Mesothelial cell of epicardium (in vitro differentiated cells): ENCODE results near the gene FYN. TPM values are rescaled to one million over a fixed set of nuclear protein-coding genes. Genes with fewer than 3 reads are reported as not detected.
"Not testable (repeated sequence)": the region's sequence is repeated elsewhere in the genome, so short reads cannot be mapped to it uniquely, and the experiment has no call there.

Experiments
- DNase-seq, 2 experiments: peaks; one replicate each; pipeline ENCODE4 v3.0.0; 2021; ENCODE audit warnings: low spot score in 2 of 2; ENCODE audit not compliant: unreplicated experiment in 2 of 2
- H3K27ac Mint-ChIP-seq: 2 replicates; pipeline ENCODE4 v1.8.0; 2021; ENCODE audit warnings: mixed read lengths
- H3K27me3 Mint-ChIP-seq: 2 replicates; pipeline ENCODE4 v1.8.0; 2021; ENCODE audit warnings: low read depth, mixed read lengths
- H3K36me3 Mint-ChIP-seq: 2 replicates; pipeline ENCODE4 v1.8.0; 2021; ENCODE audit warnings: mixed read lengths
- H3K4me1 Mint-ChIP-seq: 2 replicates; pipeline ENCODE4 v1.8.0; 2021; ENCODE audit warnings: mixed read lengths
- H3K4me3 Mint-ChIP-seq: 2 replicates; pipeline ENCODE4 v1.8.0; 2021; ENCODE audit warnings: mild to moderate bottlenecking, moderate library complexity, mixed read lengths
- H3K9me3 Mint-ChIP-seq: 2 replicates; pipeline ENCODE4 v1.8.0; 2021; ENCODE audit warnings: mixed read lengths
- CTCF ChIP-seq: fragments of 200-600 bp; sonication (generic); IDR thresholded peaks from one replicate; pipeline ENCODE4 v1.5.0; 2021; ENCODE audit warnings: antibody characterized with exemption; ENCODE audit not compliant: unreplicated experiment
- total RNA-seq: library from RNA; stranded (reverse); gene quantifications from 3 replicates; pipeline ENCODE4 v1.2.1, GENCODE V29; 2021

FYN gene
- total RNA-seq, 1 donor from 2014 or later, result 115 TPM

- Mint-ChIP-seq H3K27me3 (no peaks in the 10 kb centered on the region), H3K4me3 (no peak overlapping the region), H3K27ac (no peak overlapping the region), H3K4me1 (peaks cover 7% of the 10 kb centered on the region), H3K9me3 (no peaks in the 10 kb centered on the region), H3K36me3 (peaks cover 2% of the 10 kb centered on the region)
- TF ChIP-seq CTCF, result no peak
- DNase-seq, result no peak
Observed at GRCh38 chr6:111791415-111791814, 81.8 kb downstream of the FYN start.

DNA sequence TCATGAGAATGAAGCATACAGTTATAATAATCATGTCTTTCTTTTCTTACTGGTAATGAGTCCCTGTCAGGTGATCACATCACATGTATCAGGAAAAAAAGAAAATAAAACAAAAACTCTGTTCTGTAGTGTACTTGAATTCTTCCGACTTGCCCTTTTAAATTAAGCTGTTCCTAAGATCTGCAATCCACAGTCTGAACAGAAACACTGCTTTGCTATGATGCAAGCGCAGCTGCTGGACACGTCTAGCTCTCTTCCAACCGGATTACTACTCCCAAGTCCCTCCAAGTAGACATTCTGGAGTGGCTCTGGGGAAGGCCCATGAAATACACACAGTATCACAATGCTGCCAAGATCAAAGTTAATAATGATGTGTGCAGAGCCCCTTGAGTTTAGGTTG, 83.7 kb downstream of the FYN start:
- no peaks in the 10 kb centered on the region for H3K9me3 Mint-ChIP-seq
- no peak for DNase-seq
- no peak overlapping the region for H3K4me3 Mint-ChIP-seq
- H3K27me3 Mint-ChIP-seq, result no peaks in the 10 kb centered on the region
- H3K4me1 Mint-ChIP-seq, result peaks cover 9% of the 10 kb centered on the region
- TF ChIP-seq CTCF, result no peak
- H3K27ac Mint-ChIP-seq, result no peak overlapping the region
- H3K36me3 Mint-ChIP-seq, result peaks cover 2% of the 10 kb centered on the region

GRCh38 chr6:111788379-111789276, 84.6 kb downstream of the FYN start:
- no peak overlapping the region for H3K27ac Mint-ChIP-seq
- no peak for DNase-seq
- H3K9me3 Mint-ChIP-seq, result no peaks in the 10 kb centered on the region
- H3K36me3 Mint-ChIP-seq, result peaks cover 2% of the 10 kb centered on the region
- H3K4me3 Mint-ChIP-seq, result no peak overlapping the region
- no peak for TF ChIP-seq CTCF
- no peaks in the 10 kb centered on the region for H3K27me3 Mint-ChIP-seq
- H3K4me1 Mint-ChIP-seq, result peaks cover 17% of the 10 kb centered on the region

DNA sequence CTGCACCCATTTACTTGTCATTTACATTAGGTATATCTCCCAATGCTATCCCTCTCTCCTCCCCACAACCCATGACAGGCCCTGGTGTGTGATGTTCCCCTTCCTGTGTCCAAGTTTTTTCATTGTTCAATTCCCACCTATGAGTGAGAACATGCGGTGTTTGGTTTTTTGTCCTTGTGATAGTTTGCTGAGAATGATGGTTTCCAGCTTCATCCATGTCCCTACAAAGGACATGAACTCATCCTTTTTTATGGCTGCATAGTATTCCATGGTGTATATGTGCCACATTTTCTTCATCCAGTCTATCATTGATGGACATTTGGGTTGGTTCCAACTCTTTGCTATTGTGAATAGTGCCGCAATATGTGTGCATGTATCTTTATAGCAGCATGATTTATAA, 87.1 kb downstream of the FYN start:
- H3K4me3 Mint-ChIP-seq, H3K36me3 Mint-ChIP-seq, H3K27me3 Mint-ChIP-seq, H3K9me3 Mint-ChIP-seq, DNase-seq, H3K27ac Mint-ChIP-seq: not testable (repeated sequence)
- peaks cover 29% of the 10 kb centered on the region for H3K4me1 Mint-ChIP-seq

DNA sequence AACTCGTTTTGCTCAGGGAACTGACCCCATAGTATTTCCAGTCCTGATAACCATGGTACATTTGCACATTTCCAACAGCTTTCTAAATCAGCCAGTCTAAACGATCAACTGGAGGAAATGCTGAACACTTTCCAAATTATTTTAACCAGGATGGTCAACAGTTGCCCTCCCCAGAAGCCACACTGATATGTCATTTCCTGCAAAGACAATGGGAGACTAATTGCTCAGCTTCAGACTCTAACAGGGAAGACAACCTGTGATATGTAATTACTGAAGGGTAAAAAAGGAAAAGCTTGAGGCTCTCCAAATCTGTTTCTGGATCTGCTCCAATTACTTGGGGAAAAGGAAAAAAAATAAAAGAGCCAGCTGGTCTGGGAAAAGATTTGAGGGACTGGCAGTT, 88.8 kb downstream of the FYN start:
- H3K9me3 Mint-ChIP-seq, result no peaks in the 10 kb centered on the region
- no peak for TF ChIP-seq CTCF
- no peak overlapping the region for H3K27ac Mint-ChIP-seq
- H3K4me3 Mint-ChIP-seq, result no peak overlapping the region
- peaks cover 26% of the 10 kb centered on the region for H3K4me1 Mint-ChIP-seq
- no peak for DNase-seq
- H3K27me3 Mint-ChIP-seq, result no peaks in the 10 kb centered on the region
- peaks cover 2% of the 10 kb centered on the region for H3K36me3 Mint-ChIP-seq

GRCh38 chr6:111782887-111783466, 90.3 kb downstream of the FYN start:
- no peak for DNase-seq
- Mint-ChIP-seq H3K9me3 (no peaks in the 10 kb centered on the region), H3K27me3 (no peaks in the 10 kb centered on the region), H3K4me3 (no peak overlapping the region), H3K4me1 (peaks cover 26% of the 10 kb centered on the region), H3K36me3 (peaks cover 2% of the 10 kb centered on the region), H3K27ac (no peak overlapping the region)
- no peak for TF ChIP-seq CTCF
